ENCODE results near the gene COL17A1.

The COL17A1 gene

DNA sequence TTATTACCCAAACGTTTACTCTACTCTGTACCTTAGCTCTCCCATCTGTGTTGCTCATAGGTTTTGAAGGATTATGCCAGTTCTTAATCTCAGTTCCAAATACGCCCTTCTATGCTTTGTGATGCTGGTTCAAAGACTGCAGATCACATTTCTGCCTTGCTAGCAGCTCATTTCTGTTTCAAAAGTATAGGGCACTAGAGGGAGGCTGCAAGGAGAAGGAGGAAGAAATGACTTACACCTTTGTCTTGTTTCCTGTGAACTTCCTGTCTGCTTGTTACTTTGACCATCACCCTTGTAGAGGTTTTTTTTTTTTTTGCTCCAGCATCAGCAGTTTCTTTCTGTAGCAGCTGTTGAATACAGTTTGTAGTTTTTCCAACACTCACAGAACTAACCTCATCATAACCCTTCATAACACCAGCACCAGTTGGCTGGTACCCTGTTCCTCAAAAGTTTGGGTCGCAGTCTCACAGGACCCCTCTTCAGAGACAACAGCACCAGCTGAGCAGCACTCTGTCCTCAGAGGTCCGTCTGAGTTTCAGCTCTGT is 102.2 kb downstream of the COL17A1 start:
- DNase-seq = no peak

DNA sequence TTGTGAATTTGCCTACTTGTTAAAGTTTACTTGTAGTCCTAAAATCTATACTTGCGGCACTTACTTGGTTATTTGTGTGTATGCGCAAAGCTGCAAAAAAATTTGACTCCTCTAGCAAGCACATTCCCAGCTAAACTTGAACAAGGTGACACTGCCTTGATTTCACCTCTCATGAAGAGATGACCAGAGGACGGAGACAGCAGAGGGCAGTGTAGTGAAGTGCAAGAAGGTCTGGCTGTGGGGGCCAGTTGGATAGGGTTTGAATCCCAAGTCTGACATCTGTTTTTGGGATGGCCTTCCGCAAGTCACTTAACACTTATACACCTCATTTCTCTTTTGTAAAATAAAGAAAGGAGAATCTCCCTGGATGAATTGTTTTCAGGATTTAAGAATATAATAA is 103.0 kb downstream of the COL17A1 start:
- DNase-seq = no peak

All from stimulated activated CD4-positive, alpha-beta T cell treated with anti-CD3 and anti-CD28 coated beads, Interleukin-15, amount 100 ng/mL, for 24 hours (primary cell).